Hematopoietic multipotent progenitor cell (in vitro differentiated cells): ENCODE measurements around the gene RPL35. TPM values are rescaled to one million over a fixed set of nuclear protein-coding genes. Genes with fewer than 3 reads are reported as not detected.

Source experiments
- DNase-seq, 3 donors: peaks; one replicate each; pipeline ENCODE4 v3.0.0-alpha.2; 2011 to 2015; ENCODE audit warnings: low read depth in 2 of 3, low spot score in 2 of 3
- small RNA-seq: library from RNA; depleted of rRNA; stranded (forward); fragments of <200 nt; gene quantifications from one replicate; pipeline ENCODE3, GENCODE V24; 2012
- total RNA-seq: library from RNA; depleted of rRNA; stranded (reverse); fragments of >200 nt; gene quantifications from one replicate; pipeline ENCODE4 v1.2.3, GENCODE V29; 2012

RPL35 gene
- total RNA-seq, 1 donor, result 1,783 TPM

GRCh38 chr9:124828489-124829333, 33.0 kb downstream of the RPL35 start:
- DNase-seq, result no peak

GRCh38 chr9:124820698-124821623, 40.8 kb downstream of the RPL35 start:
- no peak for DNase-seq

DNA sequence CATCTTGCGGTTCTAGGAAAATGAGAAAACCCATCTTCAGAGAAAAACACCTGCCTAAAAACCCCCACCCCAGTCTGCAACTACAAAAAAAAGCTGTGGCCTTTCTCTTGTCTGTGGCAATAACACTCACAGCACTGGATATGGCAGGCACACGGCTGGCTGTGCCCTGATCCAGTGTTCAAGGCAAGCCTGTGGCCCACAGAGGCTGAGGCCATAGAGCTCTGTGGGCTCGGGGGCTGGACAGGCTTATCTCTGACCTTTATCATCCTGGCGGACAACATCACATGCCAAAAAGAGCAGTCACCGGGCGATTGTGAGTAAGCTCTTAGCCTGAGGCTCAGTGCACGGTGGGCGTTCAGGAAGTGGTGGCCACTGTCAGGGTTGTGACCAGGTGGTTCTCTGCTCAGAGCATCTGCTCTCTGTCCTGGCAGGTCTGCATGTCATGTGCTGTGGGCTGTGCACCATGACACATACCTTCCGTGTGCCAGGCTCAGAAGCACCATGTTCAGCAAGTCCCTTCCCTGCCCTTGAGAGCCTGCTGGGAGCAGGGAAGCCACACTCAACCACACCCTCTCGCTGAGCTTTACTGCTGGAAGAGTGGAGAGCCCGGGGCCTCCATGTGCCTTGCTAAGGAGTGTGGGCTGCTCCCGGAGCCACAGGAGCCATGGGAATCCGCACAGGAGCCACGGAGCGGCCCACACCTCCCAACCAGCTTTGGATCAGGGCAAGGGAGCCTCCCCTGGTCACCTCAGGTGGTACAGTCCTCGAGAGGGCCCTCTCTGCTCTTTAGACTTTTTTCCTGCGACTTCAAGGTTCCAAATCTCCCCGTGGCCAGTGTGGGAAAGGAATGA, 43.1 kb downstream of the RPL35 start:
- peak in 1 of 3 donors; percentile 28 for DNase-seq

- DNase-seq, result no peak
These were observed 46.2 kb downstream of the RPL35 start for GRCh38 chr9:124815601-124816000.

DNA sequence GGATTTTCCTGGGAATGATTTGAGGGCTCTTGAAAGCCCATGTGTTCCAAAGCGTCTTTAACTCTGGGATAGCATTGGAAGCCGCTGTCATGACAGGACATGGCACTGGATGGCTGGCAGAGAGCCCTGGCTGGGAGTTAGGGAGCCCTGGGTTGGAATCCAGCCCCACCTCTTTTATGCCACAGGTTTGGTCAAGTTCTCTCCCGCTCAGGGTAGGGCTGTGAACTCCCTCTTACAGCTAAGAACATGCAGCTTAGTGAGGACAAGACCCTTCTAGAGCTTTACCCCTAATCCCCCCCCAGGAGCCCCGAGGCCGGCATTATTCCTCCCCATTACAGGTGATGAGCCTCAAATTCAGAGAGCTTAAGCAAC, 47.6 kb downstream of the RPL35 start:
- DNase-seq, result no peak

DNA sequence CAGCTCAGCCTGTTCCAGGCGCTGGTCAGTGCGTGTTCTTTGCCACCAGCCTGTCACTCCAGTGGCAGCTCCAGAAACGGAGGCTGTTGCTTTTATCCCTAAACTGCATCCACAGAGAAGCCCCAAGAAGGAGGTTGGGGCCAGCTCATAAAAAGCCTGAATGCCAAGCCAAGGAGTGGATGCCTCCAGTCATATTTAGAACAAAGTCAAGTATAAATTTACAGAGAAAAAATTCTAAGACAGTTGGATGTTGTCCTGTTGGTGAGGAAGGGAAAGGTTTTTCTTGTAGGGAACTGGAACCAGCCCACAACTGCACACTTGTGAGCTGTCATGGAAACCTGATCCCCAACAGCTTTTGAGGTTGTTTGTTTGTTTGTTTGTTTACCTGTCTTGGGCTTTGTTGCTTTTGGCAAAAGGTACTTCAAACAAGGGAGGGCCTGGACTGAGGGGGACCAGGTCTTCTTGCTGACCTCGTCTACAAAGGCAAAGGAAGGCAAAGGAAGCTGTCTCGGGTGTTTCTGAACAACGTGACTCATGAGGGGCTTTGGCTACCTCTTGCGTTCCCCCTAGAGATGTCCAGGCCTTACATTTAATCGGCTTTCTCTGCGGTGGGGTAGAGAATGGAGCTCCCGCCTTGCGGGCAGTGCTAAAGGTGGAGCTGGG, 48.1 kb downstream of the RPL35 start:
- DNase-seq, result no peak

DNA sequence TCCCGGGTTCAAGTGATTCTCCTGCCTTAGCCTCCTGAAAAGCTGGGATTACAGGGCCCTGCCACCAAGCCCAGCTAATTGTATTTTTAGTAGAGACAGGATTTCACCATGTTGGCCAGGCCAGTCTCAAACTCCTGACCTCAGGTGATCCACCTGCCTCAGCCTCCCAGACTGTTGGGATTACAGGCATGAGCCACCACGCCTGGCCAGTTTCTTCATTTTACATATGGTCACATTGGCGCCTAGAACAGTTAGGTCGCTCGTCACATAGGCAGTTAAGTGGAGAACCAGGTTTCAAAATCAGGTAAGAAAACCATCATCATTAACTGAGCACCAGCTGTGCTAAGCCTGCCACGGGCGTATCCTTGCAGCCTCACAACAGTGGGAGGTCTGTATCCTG, 48.7 kb downstream of the RPL35 start:
- no peak for DNase-seq

DNA sequence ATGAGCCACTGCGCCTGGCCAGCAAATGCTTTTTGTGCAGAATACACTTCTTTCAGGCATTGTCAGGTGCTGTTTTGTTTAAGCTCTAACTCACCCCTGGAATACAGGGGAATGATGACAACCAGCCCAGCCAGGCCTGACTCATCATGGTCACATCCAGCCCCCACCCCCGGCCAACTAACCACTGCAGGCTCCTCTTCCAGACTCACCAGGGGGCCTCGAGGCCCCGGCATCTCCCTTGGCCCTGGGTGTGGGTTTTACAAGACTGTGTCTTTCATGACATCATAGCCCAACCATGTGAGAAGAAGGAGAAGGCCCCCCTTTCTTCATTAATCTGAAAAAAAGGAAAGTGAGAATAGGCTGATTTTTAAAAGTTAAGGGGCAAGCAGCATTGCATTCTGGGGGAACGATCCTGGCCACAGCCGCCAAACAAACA, 49.3 kb downstream of the RPL35 start:
- peak in 2 of 3 donors; percentile 36 to 48 for DNase-seq

DNA sequence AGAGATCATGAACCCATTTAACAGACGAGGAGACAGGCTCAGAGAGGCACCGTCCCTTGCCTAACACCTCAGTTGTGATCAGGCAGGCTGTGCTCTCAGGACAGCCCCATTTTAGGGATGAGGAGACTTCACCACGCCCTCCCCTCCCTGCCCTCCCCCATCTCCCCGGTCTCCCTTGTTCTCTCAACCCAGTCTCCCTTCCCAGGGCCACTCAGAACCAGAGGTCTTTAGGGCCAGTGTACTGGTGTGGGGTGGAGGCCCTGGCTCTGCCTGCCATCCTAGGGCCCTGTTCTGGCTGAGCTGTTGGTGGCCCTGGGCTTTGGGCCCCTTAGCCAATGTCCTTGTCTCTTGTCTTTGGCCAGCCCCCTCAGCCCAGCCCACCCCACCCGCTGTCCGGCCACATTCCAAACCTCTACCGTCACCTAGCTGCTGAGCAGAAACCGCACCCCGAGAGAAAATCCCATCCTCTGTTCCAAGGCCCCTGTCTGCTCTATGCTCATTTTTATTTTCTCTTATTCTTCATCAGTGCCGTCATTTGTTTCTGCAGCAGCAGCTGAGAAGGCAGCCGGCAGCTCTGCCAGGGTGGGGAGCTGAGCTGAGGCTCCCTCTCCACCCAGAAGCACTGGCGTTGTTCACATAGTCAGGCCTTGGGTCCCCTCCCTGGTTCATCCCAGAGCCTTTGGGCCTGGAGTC, 50.9 kb downstream of the RPL35 start:
- DNase-seq, result no peak

- DNase-seq, result no peak
These were observed 51.8 kb downstream of the RPL35 start for GRCh38 chr9:124809741-124810500.

DNA sequence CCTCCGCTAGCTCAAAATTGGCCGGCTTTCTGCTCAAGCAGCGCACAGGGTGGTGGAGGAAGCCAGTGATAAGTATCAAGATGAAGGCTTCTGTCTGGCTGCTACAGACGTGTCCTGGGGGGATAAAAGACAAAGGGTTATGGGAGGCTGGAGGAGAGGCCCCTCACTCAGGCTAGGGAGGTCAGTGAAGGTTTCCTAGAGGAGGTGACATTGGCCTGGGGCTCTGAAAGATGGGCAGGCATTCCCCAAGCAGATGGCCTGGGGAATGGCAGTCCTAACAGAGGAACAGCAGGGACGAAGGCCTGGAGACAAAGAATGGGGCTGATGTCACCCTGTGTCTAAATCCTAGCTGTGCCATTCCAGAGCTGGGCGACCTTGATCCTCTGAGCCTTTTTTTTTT, 52.5 kb downstream of the RPL35 start:
- DNase-seq, result no peak

GRCh38 chr9:124808246-124808956, 53.4 kb downstream of the RPL35 start:
- no peak for DNase-seq

Small RNAs within 50 kb of the gene (small RNA-seq; reads per million reads assigned to genes)
- not detected for gene RNU4-82P

Other genes with a start within 250 kb of the RPL35 start
- gene NR6A1, start 90.6 kb downstream of the RPL35 start, total RNA-seq, result 9.4 TPM
- gene OLFML2A, start 84.8 kb downstream of the RPL35 start, total RNA-seq, result 1.9 TPM
- gene WDR38, start 8.5 kb downstream of the RPL35 start, total RNA-seq, result not detected
- gene ARPC5L, start 173 bp upstream of the RPL35 start, total RNA-seq, result 13.5 TPM
- gene GOLGA1, start 79.1 kb upstream of the RPL35 start, total RNA-seq, result 7.5 TPM